Measurements from ENCODE around the gene GSN. TPM values are rescaled to one million over a fixed set of nuclear protein-coding genes. Genes with fewer than 3 reads are reported as not detected.

GSN gene
- total RNA-seq, 4 donors from 2014 or later, result 3,140 to 6,734 (median 4,294) TPM

Other genes with a start within 250 kb of the GSN start
- 1 to 10 TPM; 5.2 to 7.2 (median 6.2) TPM for gene C5, start 217.9 kb upstream of the GSN start, total RNA-seq
- 10 to 100 TPM; 16.6 to 24.7 (median 17.8) TPM for gene CNTRL, start 193.2 kb upstream of the GSN start, total RNA-seq
- gene RAB14, start 66.3 kb upstream of the GSN start, total RNA-seq, result 10 to 100 TPM; 31.0 to 44.8 (median 35.6) TPM
- 1,000 to 10,000 TPM in 1 of 4 donors, 100 to 1,000 TPM in 3; 398 to 1,331 (median 641) TPM for gene STOM, start 102.1 kb downstream of the GSN start, total RNA-seq
- gene GGTA1, start 231.7 kb downstream of the GSN start, total RNA-seq, result 10 to 100 TPM in 3 of 4 donors, 1 to 10 TPM in 1; 9.1 to 28.5 (median 19.8) TPM